Smooth muscle cell of trachea (primary cell): ENCODE results near the gene ZSCAN26. TPM values are rescaled to one million over a fixed set of nuclear protein-coding genes. Genes with fewer than 3 reads are reported as not detected.

Source experiments
- total RNA-seq: library from RNA; depleted of rRNA; stranded (reverse); fragments of >200 nt; gene quantifications from 2 replicates; pipeline ENCODE4 v1.2.1, GENCODE V29; 2014

Gene ZSCAN26
- 18.7 and 30.7 TPM in 2 replicates for total RNA-seq

DNA sequence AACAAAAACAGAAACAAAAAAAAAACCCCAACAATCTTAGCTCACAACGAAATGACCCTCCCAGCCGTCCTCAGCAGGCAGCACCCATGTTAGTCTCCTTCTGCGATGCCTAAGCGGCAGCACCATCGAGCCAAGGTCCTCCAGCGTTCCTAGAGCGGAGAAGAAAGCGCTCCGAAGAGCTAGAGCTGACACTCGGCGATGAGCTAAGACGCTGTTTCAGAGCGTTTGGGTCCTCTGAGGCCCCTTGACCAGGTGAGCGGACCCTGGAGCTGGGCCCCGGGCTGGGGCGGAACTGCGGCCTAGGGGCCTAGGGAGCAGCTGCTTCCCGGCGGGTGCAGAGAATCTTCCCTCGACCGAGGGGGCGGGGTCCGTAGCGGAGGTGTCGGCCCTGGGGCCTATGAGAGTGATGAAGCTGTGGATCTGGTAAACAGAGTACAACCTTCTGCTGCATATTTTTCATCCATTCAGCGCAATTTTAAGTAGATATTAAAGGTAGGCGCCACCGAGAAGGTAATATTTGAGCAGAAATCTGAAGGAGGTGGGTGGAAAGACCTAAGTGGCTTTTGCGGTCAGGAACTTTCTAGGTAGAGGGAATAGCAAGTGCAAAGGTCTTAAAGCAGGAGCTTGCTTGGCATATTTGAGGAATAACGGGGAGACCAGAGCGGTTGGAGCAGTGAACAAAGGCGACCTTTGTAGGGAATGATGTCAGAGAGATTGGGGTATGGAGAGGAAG, at the start of gene ZSCAN26:
Gene ZSCAN26, plus strand, starts transcription at position 182 of the 733 bp plus-strand sequence. CDS start 4,777 bp downstream, outside the sequence.

GRCh38 chr6:28225056-28225834, 41.7 kb upstream of the ZSCAN26 start, which contains the start of gene ZSCAN9:
Gene ZSCAN9 (plus strand): TSS chr6:28225275. CDS start chr6:28227085, 1,810 bp downstream.

GRCh38 chr6:28252009-28252975, 14.7 kb upstream of the ZSCAN26 start, which contains the start of gene ZKSCAN4:
Gene ZKSCAN4 (minus strand): TSS chr6:28252269. CDS start chr6:28251980, 289 bp downstream.

GRCh38 chr6:28258877-28259777, 7.8 kb upstream of the ZSCAN26 start, which contains the start of gene NKAPL:
Gene NKAPL (plus strand): TSS chr6:28259297. CDS start chr6:28259372, 75 bp downstream.

GRCh38 chr6:28281288-28282064, 14.5 kb downstream of the ZSCAN26 start, which contains the start of gene PGBD1:
Gene PGBD1 (plus strand): TSS chr6:28281572. CDS start chr6:28283814, 2,242 bp downstream.

Other genes with a start within 250 kb of the ZSCAN26 start
- gene ZNF165, start 186.6 kb upstream of the ZSCAN26 start, total RNA-seq: 0.29 and 0.33 TPM in 2 replicates
- gene ZSCAN16, start 142.5 kb upstream of the ZSCAN26 start, total RNA-seq: 2.0 and 2.3 TPM in 2 replicates
- 18.3 and 18.4 TPM in 2 replicates for gene ZKSCAN8, start 125.3 kb upstream of the ZSCAN26 start, total RNA-seq
- 8.8 and 15.6 TPM in 2 replicates for gene ZSCAN9, start 41.9 kb upstream of the ZSCAN26 start, total RNA-seq
- gene ZKSCAN4, start 14.9 kb upstream of the ZSCAN26 start, total RNA-seq: 7.3 and 8.7 TPM in 2 replicates
- 0.73 and 2.2 TPM in 2 replicates for gene NKAPL, start 7.8 kb upstream of the ZSCAN26 start, total RNA-seq
- 7.1 and 9.7 TPM in 2 replicates for gene PGBD1, start 14.4 kb downstream of the ZSCAN26 start, total RNA-seq
- 38.3 and 47.6 TPM in 2 replicates for gene ZSCAN31, start 69.0 kb downstream of the ZSCAN26 start, total RNA-seq
- gene ZKSCAN3, start 82.8 kb downstream of the ZSCAN26 start, total RNA-seq: 5.8 and 8.1 TPM in 2 replicates
- 5.3 and 8.4 TPM in 2 replicates for gene ZSCAN12, start 132.6 kb downstream of the ZSCAN26 start, total RNA-seq
- gene ZSCAN23, start 176.3 kb downstream of the ZSCAN26 start, total RNA-seq: 4.3 and 11.1 TPM in 2 replicates
- not detected in 2 replicates for gene GPX6, start 248.7 kb downstream of the ZSCAN26 start, total RNA-seq